ENCODE data around the gene ZDHHC13. TPM values are rescaled to one million over a fixed set of nuclear protein-coding genes. Genes with fewer than 3 reads are reported as not detected.

Gene ZDHHC13
- total and polyA plus RNA-seq, 10 donors: 8.2 to 20.4 (median 12.3) TPM

DNA sequence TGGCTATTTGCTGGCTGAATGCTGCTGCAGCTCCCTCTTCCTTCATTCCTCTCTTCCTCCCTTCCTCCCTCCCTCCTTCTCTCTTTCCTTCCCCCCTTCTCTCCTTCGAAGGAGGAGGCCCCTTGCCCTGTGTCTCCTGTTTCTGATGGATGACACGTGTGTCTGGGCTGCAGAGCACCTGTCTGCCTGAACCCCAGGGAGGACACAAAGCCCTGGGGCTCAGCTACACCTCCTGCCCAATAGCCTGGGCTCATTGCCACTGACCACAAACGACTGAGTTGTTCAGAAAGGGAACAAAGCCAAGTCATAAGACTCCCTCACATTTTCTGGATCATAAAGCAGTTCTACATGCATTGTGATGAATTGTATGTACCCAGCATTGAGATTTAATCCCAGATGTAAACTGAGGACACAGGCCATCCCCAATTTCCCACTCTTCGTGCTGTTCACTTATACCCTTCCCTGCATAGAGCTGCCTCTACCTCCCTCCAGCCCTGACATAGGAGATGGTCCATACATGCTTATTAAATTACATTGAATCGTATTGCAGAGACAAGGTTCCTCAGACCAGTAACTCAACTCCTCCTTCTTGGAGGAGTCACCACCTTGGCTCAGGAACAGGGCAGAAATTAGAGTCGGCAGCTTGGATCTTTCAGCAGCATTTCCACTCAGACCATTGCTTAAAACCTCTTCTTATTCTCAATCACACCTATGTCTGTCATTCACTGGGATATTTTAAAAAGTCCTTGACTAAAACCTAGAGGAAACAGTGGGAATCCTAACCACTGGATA is 83.6 kb downstream of the ZDHHC13 start:
- DNase-seq: no peak
- no peak overlapping the region for H3K4me3 ChIP-seq
- no peaks in the 10 kb centered on the region for H3K27me3 ChIP-seq (replicated peaks in 1 of 7)
- TF ChIP-seq, protein P1, sequence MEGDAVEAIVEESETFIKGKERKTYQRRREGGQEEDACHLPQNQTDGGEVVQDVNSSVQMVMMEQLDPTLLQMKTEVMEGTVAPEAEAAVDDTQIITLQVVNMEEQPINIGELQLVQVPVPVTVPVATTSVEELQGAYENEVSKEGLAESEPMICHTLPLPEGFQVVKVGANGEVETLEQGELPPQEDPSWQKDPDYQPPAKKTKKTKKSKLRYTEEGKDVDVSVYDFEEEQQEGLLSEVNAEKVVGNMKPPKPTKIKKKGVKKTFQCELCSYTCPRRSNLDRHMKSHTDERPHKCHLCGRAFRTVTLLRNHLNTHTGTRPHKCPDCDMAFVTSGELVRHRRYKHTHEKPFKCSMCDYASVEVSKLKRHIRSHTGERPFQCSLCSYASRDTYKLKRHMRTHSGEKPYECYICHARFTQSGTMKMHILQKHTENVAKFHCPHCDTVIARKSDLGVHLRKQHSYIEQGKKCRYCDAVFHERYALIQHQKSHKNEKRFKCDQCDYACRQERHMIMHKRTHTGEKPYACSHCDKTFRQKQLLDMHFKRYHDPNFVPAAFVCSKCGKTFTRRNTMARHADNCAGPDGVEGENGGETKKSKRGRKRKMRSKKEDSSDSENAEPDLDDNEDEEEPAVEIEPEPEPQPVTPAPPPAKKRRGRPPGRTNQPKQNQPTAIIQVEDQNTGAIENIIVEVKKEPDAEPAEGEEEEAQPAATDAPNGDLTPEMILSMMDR (IDR thresholded peaks at IDR 0.05 in 8 of 11, conservative IDR thresholded peaks at IDR 0.05 in 3 of 11): no peak
- TF ChIP-seq POLR2A (IDR thresholded peaks at IDR 0.05): no peak
- H3K36me3 ChIP-seq: no peaks in the 10 kb centered on the region
- no peaks in the 10 kb centered on the region for H3K4me1 ChIP-seq
- intact Hi-C loops (cut with DNase I; ENCODE audit: low total_unique reads): no loop called here
- no peak overlapping the region for H3K27ac ChIP-seq
- WGBS, 5 donors: 18 to 40% (median 25%) methylated on average over 6 of the region's 6 CpGs
- no peaks in the 10 kb centered on the region for H3K9me3 ChIP-seq

DNA sequence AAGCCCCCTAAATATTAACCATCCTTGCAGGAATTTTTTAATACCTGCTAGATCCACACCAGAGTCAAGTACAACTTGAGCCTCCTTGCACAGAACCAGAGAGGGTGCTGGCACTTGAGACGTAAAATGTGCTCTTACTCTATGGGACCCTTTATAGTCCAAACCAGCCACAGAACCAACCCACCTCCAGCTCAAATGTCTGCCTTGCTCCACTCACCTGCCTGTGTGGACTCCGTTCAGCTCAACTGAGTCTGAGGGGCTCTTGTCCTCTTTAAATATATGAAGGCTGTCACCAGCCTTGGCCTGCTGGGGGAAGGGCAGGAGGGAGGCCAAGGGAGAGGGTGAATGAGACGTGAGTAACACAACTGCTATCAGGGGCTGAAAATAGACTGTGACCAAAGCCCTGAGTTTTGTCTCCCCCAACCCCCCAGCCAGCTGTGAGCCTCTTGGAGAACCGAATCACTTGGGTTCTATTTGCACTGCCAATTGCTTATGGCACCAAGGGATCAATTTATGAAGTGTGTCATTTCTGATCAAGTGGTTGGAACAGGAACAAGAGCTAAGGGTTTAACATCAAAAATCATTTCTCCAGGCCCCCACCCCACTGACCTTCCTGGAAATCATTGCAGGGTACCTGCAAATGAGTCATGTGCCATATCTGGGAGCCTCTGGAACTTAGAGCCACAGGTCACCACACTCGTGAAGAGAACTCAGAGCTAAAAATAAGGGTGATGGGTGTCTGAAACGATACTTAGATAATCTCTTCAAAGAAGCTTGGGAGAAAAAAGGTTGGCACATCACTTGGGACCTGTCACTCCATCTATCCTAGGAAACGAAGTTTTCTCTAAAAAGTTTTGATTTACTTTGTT is 85.0 kb downstream of the ZDHHC13 start, which contains the start of gene CSRP3:
TSS of gene CSRP3 (minus strand) at position 247 of the 869 bp plus-strand sequence. CDS start 9,535 bp downstream, outside the sequence.
- H3K9me3 ChIP-seq: no peaks in the 10 kb centered on the region
- TF ChIP-seq, protein P1 (IDR thresholded peaks at IDR 0.05 in 8 of 11, conservative IDR thresholded peaks at IDR 0.05 in 3 of 11): no peak
- no peak for TF ChIP-seq POLR2A (IDR thresholded peaks at IDR 0.05)
- TF ChIP-seq POLR2AphosphoS5 (IDR thresholded peaks at IDR 0.05): no peak
- H3K27ac ChIP-seq: no peak within 1 kb of the TSS
- H3K4me1 ChIP-seq: no peaks in the 10 kb centered on the region
- intact Hi-C loops (cut with DNase I; ENCODE audit: low total_unique reads): no loop called here
- no peaks in the 10 kb centered on the region for H3K27me3 ChIP-seq (replicated peaks in 1 of 7)
- no peaks in the 10 kb centered on the region for H3K36me3 ChIP-seq
- H3K4me3 ChIP-seq: no peak within 1 kb of the TSS
- WGBS, 5 donors: 73 to 88% (median 80%) methylated on average over 7 of the region's 7 CpGs
- no peak for DNase-seq

DNA sequence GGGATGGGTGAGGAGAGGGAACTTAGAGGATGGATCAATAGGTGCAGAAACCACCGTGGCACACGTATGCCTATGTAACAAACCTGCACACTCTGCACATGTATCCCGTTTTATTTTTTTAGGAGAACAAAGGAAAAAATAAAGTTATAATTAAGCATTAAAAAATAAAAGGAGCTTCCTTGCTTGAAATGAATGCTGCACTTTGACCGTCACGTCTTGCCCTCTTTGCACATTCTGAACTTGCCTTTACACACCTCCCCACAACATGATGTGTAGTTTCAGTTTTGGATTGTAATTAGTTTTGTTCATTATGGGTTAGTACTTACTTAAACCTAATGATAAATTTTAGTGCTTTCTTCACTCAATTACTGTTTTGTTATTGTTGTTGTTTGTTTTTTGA is 87.9 kb downstream of the ZDHHC13 start:
- Histone ChIP-seq H3K36me3 (no peaks in the 10 kb centered on the region), H3K27me3 (replicated peaks in 1 of 7) (no peaks in the 10 kb centered on the region), H3K9me3 (no peaks in the 10 kb centered on the region), H3K4me3 (no peak overlapping the region), H3K27ac (no peak overlapping the region), H3K4me1 (no peaks in the 10 kb centered on the region)
- 86 to 93% (median 88%) methylated on average over 5 of the region's 5 CpGs for WGBS, 5 donors
- intact Hi-C loops (cut with DNase I; ENCODE audit: low total_unique reads): no loop called here
- DNase-seq: no peak
- TF ChIP-seq POLR2AphosphoS5 (IDR thresholded peaks at IDR 0.05) (no peak), POLR2A (IDR thresholded peaks at IDR 0.05) (no peak)
- TF ChIP-seq, protein P1 (IDR thresholded peaks at IDR 0.05 in 8 of 11, conservative IDR thresholded peaks at IDR 0.05 in 3 of 11): no peak

DNA sequence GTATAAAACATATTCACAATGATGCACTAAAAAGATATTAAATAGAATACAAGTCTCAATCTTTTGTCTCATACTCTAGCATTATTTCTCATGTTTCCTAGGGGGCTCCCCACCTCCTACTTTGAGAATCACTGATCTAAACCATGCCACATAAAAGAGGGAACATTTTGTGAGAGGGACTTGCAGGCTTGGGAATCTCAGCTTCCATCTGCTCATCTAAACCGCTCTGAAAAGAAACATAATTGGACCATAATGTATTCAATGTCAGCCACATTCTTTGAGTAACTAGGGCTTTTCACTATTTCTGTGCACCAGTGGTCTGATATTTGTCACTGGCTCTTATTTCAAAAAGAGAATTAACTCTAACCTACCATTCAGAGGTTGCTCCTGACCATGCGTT is 91.2 kb downstream of the ZDHHC13 start:
- intact Hi-C loops (cut with DNase I; ENCODE audit: low total_unique reads): no loop called here
- no peak overlapping the region for H3K27ac ChIP-seq
- no peaks in the 10 kb centered on the region for H3K9me3 ChIP-seq
- no peaks in the 10 kb centered on the region for H3K4me1 ChIP-seq
- DNase-seq: no peak
- TF ChIP-seq POLR2A (IDR thresholded peaks at IDR 0.05) (no peak), POLR2AphosphoS5 (IDR thresholded peaks at IDR 0.05) (no peak)
- TF ChIP-seq, protein P1 (IDR thresholded peaks at IDR 0.05 in 8 of 11, conservative IDR thresholded peaks at IDR 0.05 in 3 of 11): no peak
- no peak overlapping the region for H3K4me3 ChIP-seq
- no peaks in the 10 kb centered on the region for H3K27me3 ChIP-seq (replicated peaks in 1 of 7)
- WGBS, 5 donors: 92 to 97% (median 94%) methylated on average over 2 of the region's 2 CpGs
- H3K36me3 ChIP-seq: no peaks in the 10 kb centered on the region

Data from spleen (tissue), 11 donors.